T1000 (cell line): ENCODE results near the gene C5orf15.

ENCODE experiments used
- DNase-seq: peaks from one replicate; lab custom pipeline; 2025; ENCODE audit warnings: mixed read lengths; lab: John Stamatoyannopoulos, UW

C5orf15 gene

GRCh38 chr5:133921979-133922378 is 46.4 kb downstream of the C5orf15 start:
- no peak for DNase-seq

GRCh38 chr5:133921069-133921468 is 47.4 kb downstream of the C5orf15 start:
- DNase-seq, result no peak

- no peak for DNase-seq
Observed at GRCh38 chr5:133919148-133920136, 49.0 kb downstream of the C5orf15 start.

GRCh38 chr5:133918731-133919130 is 49.7 kb downstream of the C5orf15 start:
- no peak for DNase-seq

- no peak for DNase-seq
Observed at GRCh38 chr5:133918316-133918715, 50.1 kb downstream of the C5orf15 start.

GRCh38 chr5:133917785-133918184 is 50.6 kb downstream of the C5orf15 start:
- DNase-seq, result no peak

GRCh38 chr5:133916914-133917313 is 51.5 kb downstream of the C5orf15 start:
- no peak for DNase-seq

- DNase-seq, result no peak
Observed at GRCh38 chr5:133916479-133916878, 51.9 kb downstream of the C5orf15 start.

GRCh38 chr5:133914434-133914833 is 54.0 kb downstream of the C5orf15 start:
- no peak for DNase-seq

- no peak for DNase-seq
Observed at GRCh38 chr5:133913413-133914155, 54.8 kb downstream of the C5orf15 start.

GRCh38 chr5:133912951-133913350 is 55.5 kb downstream of the C5orf15 start:
- no peak for DNase-seq

GRCh38 chr5:133910571-133910970 is 57.9 kb downstream of the C5orf15 start:
- DNase-seq, result no peak

- no peak for DNase-seq
Observed at GRCh38 chr5:133909603-133910002, 58.8 kb downstream of the C5orf15 start.

- no peak for DNase-seq
Observed at GRCh38 chr5:133907075-133907474, 61.4 kb downstream of the C5orf15 start.

- no peak for DNase-seq
Observed at GRCh38 chr5:133906303-133906702, 62.1 kb downstream of the C5orf15 start.
